HG02798 (cell line): ENCODE data around the gene CD99L2.

Source experiments
- ATAC-seq: cut with Tn5 transposase; IDR thresholded peaks from one replicate; pipeline ENCODE4 v1.9.1; 2021; ENCODE audit warnings: mild to moderate bottlenecking; ENCODE audit not compliant: unreplicated experiment, poor library complexity

The CD99L2 gene

GRCh38 chrX:150767475-150768131, 130.9 kb downstream of the CD99L2 start:
- ATAC-seq, result no peak

- no peak for ATAC-seq
Measured at GRCh38 chrX:150767045-150767395, 131.4 kb downstream of the CD99L2 start.

- ATAC-seq, result no peak
Measured at GRCh38 chrX:150766351-150767044, 132.0 kb downstream of the CD99L2 start.

- ATAC-seq, result no peak
Measured at GRCh38 chrX:150765782-150766350, 132.6 kb downstream of the CD99L2 start.

GRCh38 chrX:150765237-150765636, 133.2 kb downstream of the CD99L2 start:
- no peak for ATAC-seq

- ATAC-seq, result no peak
Measured at GRCh38 chrX:150763810-150764209, 134.7 kb downstream of the CD99L2 start.

GRCh38 chrX:150763303-150763797, 135.1 kb downstream of the CD99L2 start:
- ATAC-seq, result no peak

- ATAC-seq, result no peak
Measured at GRCh38 chrX:150762258-150763165, 136.0 kb downstream of the CD99L2 start.

- ATAC-seq, result no peak
Measured at GRCh38 chrX:150761819-150762216, 136.7 kb downstream of the CD99L2 start.

GRCh38 chrX:150761176-150761818, 137.2 kb downstream of the CD99L2 start:
- no peak for ATAC-seq

GRCh38 chrX:150759568-150760416, 138.7 kb downstream of the CD99L2 start:
- ATAC-seq, result no peak

GRCh38 chrX:150757371-150757770, 141.1 kb downstream of the CD99L2 start:
- ATAC-seq, result no peak

- no peak for ATAC-seq
Measured at GRCh38 chrX:150753968-150754367, 144.5 kb downstream of the CD99L2 start.

GRCh38 chrX:150753357-150753756, 145.1 kb downstream of the CD99L2 start:
- ATAC-seq, result no peak

- no peak for ATAC-seq
Measured at GRCh38 chrX:150752124-150752523, 146.3 kb downstream of the CD99L2 start.

GRCh38 chrX:150736475-150736874, 162.0 kb downstream of the CD99L2 start:
- no peak for ATAC-seq

GRCh38 chrX:150731795-150732194, 166.7 kb downstream of the CD99L2 start:
- ATAC-seq, result no peak

- ATAC-seq, result no peak
Measured at GRCh38 chrX:150730719-150731118, 167.7 kb downstream of the CD99L2 start.

GRCh38 chrX:150729956-150730355, 168.5 kb downstream of the CD99L2 start:
- no peak for ATAC-seq
